CD4-positive, CD25-positive, alpha-beta regulatory T cell (primary cell): ENCODE data around the gene SSC5D. TPM values are rescaled to one million over a fixed set of nuclear protein-coding genes. Genes with fewer than 3 reads are reported as not detected.

Source experiments
- ATAC-seq, 2 donors: fragments of 150-1000 bp; cut with Tn5 transposase; one replicate each; pipeline ENCODE4 v1.10.0; 2021; ENCODE audit warnings: low read depth in 2 of 2, moderate number of reproducible peaks in 2 of 2, moderate library complexity in 1 of 2
- DNase-seq, 3 donors: peaks; one replicate each; pipeline versions ENCODE4 v3.0.0 to v3.0.0-alpha.2; 2012 to 2022; ENCODE audit warnings: mixed read lengths in 1 of 3
- H3K27ac ChIP-seq: one replicate; pipeline ENCODE4 v1.7.0; 2013; ENCODE audit warnings: mild to moderate bottlenecking, low read length; ENCODE audit not compliant: insufficient read depth, poor library complexity, severe bottlenecking
- H3K27me3 ChIP-seq: one replicate; pipeline ENCODE4 v1.7.0; 2013; ENCODE audit warnings: low read length; ENCODE audit not compliant: control insufficient read depth, insufficient read depth
- H3K36me3 ChIP-seq: one replicate; pipeline ENCODE4 v1.7.0; 2013; ENCODE audit warnings: mild to moderate bottlenecking, low read length, moderate library complexity; ENCODE audit not compliant: control insufficient read depth, insufficient read depth
- H3K4me1 ChIP-seq: 2 replicates; pipeline ENCODE4 v1.7.0; 2013; ENCODE audit warnings: mild to moderate bottlenecking, low read length; ENCODE audit not compliant: insufficient read depth, control insufficient read depth, poor library complexity, severe bottlenecking
- H3K4me3 ChIP-seq: one replicate; pipeline ENCODE4 v1.7.0; 2013; ENCODE audit warnings: low read depth, mild to moderate bottlenecking, low read length, moderate library complexity
- H3K9me3 ChIP-seq, 2 experiments: 1 replicate in 1 of 2; 2 replicates in 1 of 2; pipeline ENCODE4 v1.7.0; 2013; ENCODE audit warnings: low read length in 2 of 2, mild to moderate bottlenecking in 1 of 2, moderate library complexity in 1 of 2; ENCODE audit not compliant: control insufficient read depth in 2 of 2
- H3K27ac Mint-ChIP-seq, 3 donors: one replicate each; pipeline ENCODE4 v1.8.0; 2020 to 2022; ENCODE audit warnings: mild to moderate bottlenecking in 3 of 3, mixed read lengths in 3 of 3, moderate library complexity in 2 of 3
- H3K27me3 Mint-ChIP-seq: one replicate; pipeline ENCODE4 v1.8.0; 2022; ENCODE audit warnings: mild to moderate bottlenecking, mixed read lengths
- H3K36me3 Mint-ChIP-seq: one replicate; pipeline ENCODE4 v1.8.0; 2020; ENCODE audit warnings: mixed read lengths
- H3K4me1 Mint-ChIP-seq, 4 donors: one replicate each; pipeline ENCODE4 v1.8.0; 2020 to 2022; ENCODE audit warnings: mixed read lengths in 4 of 4, mild to moderate bottlenecking in 1 of 4
- H3K4me3 Mint-ChIP-seq, 4 donors: one replicate each; pipeline ENCODE4 v1.8.0; 2020 to 2022; ENCODE audit warnings: mild to moderate bottlenecking in 4 of 4, mixed read lengths in 4 of 4, moderate library complexity in 3 of 4
- H3K9me3 Mint-ChIP-seq, 7 donors: one replicate each; pipeline ENCODE4 v1.8.0; 2020 to 2022; ENCODE audit warnings: mixed read lengths in 7 of 7, mild to moderate bottlenecking in 3 of 7, moderate library complexity in 2 of 7
- polyA plus RNA-seq, 4 donors: library from polyadenylated mRNA; unstranded; fragments of 300-500 nt; fragmentation: Illumina TruSeq; gene quantifications; one replicate each; pipeline ENCODE4 v1.2.3, GENCODE V29; 2021
- total RNA-seq: library from RNA; stranded (reverse); gene quantifications from one replicate; pipeline ENCODE4 v1.2.3, GENCODE V29; 2022

Gene SSC5D
- total and polyA plus RNA-seq, 5 donors from 2014 or later: 0.27 TPM; not detected in 4

GRCh38 chr19:55503157-55503501, 14.9 kb downstream of the SSC5D start:
- H3K4me1 ChIP-seq: peaks cover 11% of the 10 kb centered on the region
- Mint-ChIP-seq H3K4me1 (peaks cover 0 to 17% (median 7%) of the 10 kb centered on the region in 4 donors), H3K4me3 (peak overlapping the region; percentile 64 to 90 (median 86)), H3K27ac (peak overlapping the region; percentile 58 to 73 (median 69)), H3K9me3 (peaks cover 0 to 2% (median 0%) of the 10 kb centered on the region in 7 donors), H3K36me3 (no peaks in the 10 kb centered on the region), H3K27me3 (peaks cover 8% of the 10 kb centered on the region)
- no peaks in the 10 kb centered on the region for H3K36me3 ChIP-seq
- no peaks in the 10 kb centered on the region for H3K27me3 ChIP-seq
- H3K4me3 ChIP-seq: no peak overlapping the region
- ATAC-seq: no peak
- H3K9me3 ChIP-seq: no peaks in the 10 kb centered on the region
- DNase-seq: peak in 1 of 3 donors; percentile 7
- no peak overlapping the region for H3K27ac ChIP-seq

- Mint-ChIP-seq H3K36me3 (no peaks in the 10 kb centered on the region), H3K9me3 (peaks cover 0 to 2% (median 0%) of the 10 kb centered on the region in 7 donors), H3K4me3 (peak overlapping the region; percentile 64 to 90 (median 86)), H3K4me1 (peaks cover 0 to 17% (median 7%) of the 10 kb centered on the region in 4 donors), H3K27ac (peak overlapping the region; percentile 58 to 85 (median 69)), H3K27me3 (peaks cover 8% of the 10 kb centered on the region)
- DNase-seq (peak; percentile 83 to 91 (median 90)), ATAC-seq (peak; percentile 92 to 93)
- peak overlapping the region; percentile 59 for H3K4me3 ChIP-seq
- H3K36me3 ChIP-seq: no peaks in the 10 kb centered on the region
- no peaks in the 10 kb centered on the region for H3K27me3 ChIP-seq
- H3K9me3 ChIP-seq: no peaks in the 10 kb centered on the region
- H3K4me1 ChIP-seq: peaks cover 11% of the 10 kb centered on the region
- peak overlapping the region; percentile 68 for H3K27ac ChIP-seq
These were observed 15.4 kb downstream of the SSC5D start for GRCh38 chr19:55503502-55504251.

- Mint-ChIP-seq H3K27ac (peak overlapping the region in 1 of 3 donors; percentile 69), H3K9me3 (peaks cover 0 to 2% (median 0%) of the 10 kb centered on the region in 7 donors), H3K27me3 (peaks cover 8% of the 10 kb centered on the region), H3K4me1 (peaks cover 0 to 17% (median 7%) of the 10 kb centered on the region in 4 donors), H3K36me3 (no peaks in the 10 kb centered on the region), H3K4me3 (peak overlapping the region; percentile 63 to 90 (median 86))
- Histone ChIP-seq H3K27ac (peak overlapping the region; percentile 68), H3K27me3 (no peaks in the 10 kb centered on the region), H3K9me3 (no peaks in the 10 kb centered on the region), H3K36me3 (no peaks in the 10 kb centered on the region), H3K4me3 (no peak overlapping the region), H3K4me1 (peaks cover 11% of the 10 kb centered on the region)
- no peak for DNase-seq
- ATAC-seq: no peak
These were observed 16.0 kb downstream of the SSC5D start for GRCh38 chr19:55504252-55504603.

- no peak overlapping the region for H3K27ac Mint-ChIP-seq
These were observed 16.7 kb downstream of the SSC5D start for GRCh38 chr19:55504981-55505380.

GRCh38 chr19:55508120-55508519, 19.9 kb downstream of the SSC5D start:
- Histone ChIP-seq H3K4me1 (peaks cover 11% of the 10 kb centered on the region), H3K9me3 (no peaks in the 10 kb centered on the region), H3K27me3 (no peaks in the 10 kb centered on the region), H3K27ac (no peak overlapping the region), H3K36me3 (no peaks in the 10 kb centered on the region), H3K4me3 (no peak overlapping the region)
- Mint-ChIP-seq H3K36me3 (no peaks in the 10 kb centered on the region), H3K27ac (no peak overlapping the region), H3K9me3 (peaks cover 0 to 2% (median 0%) of the 10 kb centered on the region in 7 donors), H3K27me3 (peaks cover 17% of the 10 kb centered on the region), H3K4me1 (peaks cover 0 to 11% (median 4%) of the 10 kb centered on the region in 4 donors), H3K4me3 (no peak overlapping the region)
- no peak for DNase-seq
- ATAC-seq: no peak

More at GRCh38 chr19:55504981-55505380, 16.7 kb downstream of the SSC5D start:
- no peak for ATAC-seq
- Mint-ChIP-seq H3K36me3 (no peaks in the 10 kb centered on the region), H3K4me3 (peak overlapping the region in 1 of 4 donors; percentile 35), H3K27me3 (peaks cover 8% of the 10 kb centered on the region), H3K9me3 (peaks cover 0 to 2% (median 0%) of the 10 kb centered on the region in 7 donors), H3K4me1 (peaks cover 0 to 17% (median 7%) of the 10 kb centered on the region in 4 donors)
- Histone ChIP-seq H3K27me3 (no peaks in the 10 kb centered on the region), H3K4me3 (no peak overlapping the region), H3K9me3 (no peaks in the 10 kb centered on the region), H3K4me1 (peaks cover 11% of the 10 kb centered on the region), H3K36me3 (no peaks in the 10 kb centered on the region), H3K27ac (no peak overlapping the region)
- no peak for DNase-seq

GRCh38 chr19:55516878-55517620, 28.8 kb downstream of the SSC5D start:
- Histone ChIP-seq H3K36me3 (no peaks in the 10 kb centered on the region), H3K4me3 (no peak overlapping the region), H3K27me3 (no peaks in the 10 kb centered on the region), H3K9me3 (no peaks in the 10 kb centered on the region), H3K27ac (no peak overlapping the region), H3K4me1 (peaks cover 9% of the 10 kb centered on the region)
- H3K36me3 Mint-ChIP-seq: no peaks in the 10 kb centered on the region
- H3K4me3 Mint-ChIP-seq: peak overlapping the region in 3 of 4 donors; percentile 12 to 88 (median 80)
- DNase-seq (peak; percentile 83 to 89 (median 85)), ATAC-seq (peak; percentile 99 to 100)
- H3K9me3 Mint-ChIP-seq: no peaks in the 10 kb centered on the region
- peak overlapping the region; percentile 75 to 94 (median 83) for H3K27ac Mint-ChIP-seq
- peaks cover 0 to 6% (median 0%) of the 10 kb centered on the region in 4 donors for H3K4me1 Mint-ChIP-seq
- no peaks in the 10 kb centered on the region for H3K27me3 Mint-ChIP-seq

GRCh38 chr19:55519451-55520311, 31.4 kb downstream of the SSC5D start:
- H3K4me3 Mint-ChIP-seq: no peak overlapping the region
- Histone ChIP-seq H3K27ac (no peak overlapping the region), H3K4me3 (no peak overlapping the region), H3K36me3 (no peaks in the 10 kb centered on the region), H3K4me1 (peaks cover 9% of the 10 kb centered on the region), H3K9me3 (no peaks in the 10 kb centered on the region), H3K27me3 (no peaks in the 10 kb centered on the region)
- H3K9me3 Mint-ChIP-seq: no peaks in the 10 kb centered on the region
- H3K27ac Mint-ChIP-seq: no peak overlapping the region
- ATAC-seq: no peak
- no peaks in the 10 kb centered on the region for H3K27me3 Mint-ChIP-seq
- H3K4me1 Mint-ChIP-seq: peaks cover 0 to 6% (median 0%) of the 10 kb centered on the region in 4 donors
- no peak for DNase-seq
- H3K36me3 Mint-ChIP-seq: no peaks in the 10 kb centered on the region
